GM12873 (cell line): ENCODE data around the gene UBA52.

Experiments used
- CTCF ChIP-seq: IDR thresholded peaks from 2 replicates; pipeline ENCODE4 v1.5.1; 2012; ENCODE audit warnings: low read depth, mild to moderate bottlenecking, moderate library complexity, low read length, control low read depth; ENCODE audit not compliant: insufficient read depth; ENCODE audit errors: missing control alignments

UBA52 gene

GRCh38 chr19:18562086-18562485, 9.6 kb upstream of the UBA52 start:
- TF ChIP-seq CTCF, result no peak

- TF ChIP-seq CTCF, result no peak
Measured at GRCh38 chr19:18566953-18567352, 4.7 kb upstream of the UBA52 start.

GRCh38 chr19:18568367-18568766, 3.3 kb upstream of the UBA52 start:
- TF ChIP-seq CTCF, result no peak

- no peak for TF ChIP-seq CTCF
Measured at GRCh38 chr19:18574691-18575291, 3.1 kb downstream of the UBA52 start.

GRCh38 chr19:18576383-18576782, 4.7 kb downstream of the UBA52 start:
- TF ChIP-seq CTCF, result no peak

GRCh38 chr19:18577365-18577914, 5.8 kb downstream of the UBA52 start:
- no peak for TF ChIP-seq CTCF

GRCh38 chr19:18580311-18580710, 8.7 kb downstream of the UBA52 start:
- no peak for TF ChIP-seq CTCF
